ENCODE data around the gene ACTL10.

The ACTL10 gene

GRCh38 chr20:33703498-33704137 lies 36.9 kb downstream of the ACTL10 start:
- no peak for DNase-seq (ENCODE audit: low spot score)
- TF ChIP-seq CTCF (IDR thresholded peaks at IDR 0.05; ENCODE audit: extremely low read depth, missing control alignments), result no peak

DNA sequence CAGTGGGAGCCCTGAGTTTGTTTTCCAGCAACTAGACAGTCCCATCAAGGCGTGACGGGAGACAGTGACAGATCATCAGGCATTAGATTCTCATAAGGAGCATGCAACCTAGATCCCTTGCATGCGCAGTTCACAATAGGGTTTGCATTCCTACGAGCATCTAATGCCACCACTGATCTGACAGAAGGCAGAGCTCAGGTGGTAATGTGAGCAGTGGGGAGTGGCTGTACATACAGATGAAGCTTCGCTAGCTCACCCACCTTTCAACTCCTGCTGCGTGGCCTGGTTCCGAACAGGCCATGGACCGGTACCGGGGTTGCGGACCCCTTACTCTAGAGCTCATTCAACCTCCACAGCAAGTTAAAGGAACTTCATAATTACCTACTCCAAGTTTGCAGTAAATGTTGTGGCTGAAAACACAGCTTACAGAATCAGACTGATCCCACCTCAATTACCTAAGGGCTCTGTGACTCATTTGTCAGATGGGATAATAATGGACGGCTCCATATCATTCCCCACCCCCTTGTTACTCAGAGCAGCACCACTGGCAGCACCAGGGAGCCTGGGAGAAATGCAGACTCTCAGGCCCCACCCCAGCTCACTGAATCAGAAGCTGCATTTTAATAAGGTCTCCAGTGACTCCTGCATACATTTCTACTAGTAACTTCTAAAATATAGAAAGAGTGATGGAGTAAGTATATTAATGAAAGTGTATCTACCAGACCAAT lies 37.6 kb downstream of the ACTL10 start:
- TF ChIP-seq CTCF (IDR thresholded peaks at IDR 0.05; ENCODE audit: extremely low read depth, missing control alignments), result no peak
- DNase-seq (ENCODE audit: low spot score), result no peak

- TF ChIP-seq CTCF (IDR thresholded peaks at IDR 0.05; ENCODE audit: extremely low read depth, missing control alignments), result no peak
- no peak for DNase-seq (ENCODE audit: low spot score)
Observed at GRCh38 chr20:33707668-33708067, 40.9 kb downstream of the ACTL10 start.

GRCh38 chr20:33709398-33709797 lies 42.7 kb downstream of the ACTL10 start:
- no peak for TF ChIP-seq CTCF (IDR thresholded peaks at IDR 0.05; ENCODE audit: extremely low read depth, missing control alignments)
- DNase-seq (ENCODE audit: low spot score), result no peak

- DNase-seq (ENCODE audit: low spot score), result no peak
- no peak for TF ChIP-seq CTCF (IDR thresholded peaks at IDR 0.05; ENCODE audit: extremely low read depth, missing control alignments)
Observed at GRCh38 chr20:33709905-33710541, 43.3 kb downstream of the ACTL10 start.

GRCh38 chr20:33710681-33711445 lies 44.1 kb downstream of the ACTL10 start:
- TF ChIP-seq CTCF (IDR thresholded peaks at IDR 0.05; ENCODE audit: extremely low read depth, missing control alignments), result no peak

DNA sequence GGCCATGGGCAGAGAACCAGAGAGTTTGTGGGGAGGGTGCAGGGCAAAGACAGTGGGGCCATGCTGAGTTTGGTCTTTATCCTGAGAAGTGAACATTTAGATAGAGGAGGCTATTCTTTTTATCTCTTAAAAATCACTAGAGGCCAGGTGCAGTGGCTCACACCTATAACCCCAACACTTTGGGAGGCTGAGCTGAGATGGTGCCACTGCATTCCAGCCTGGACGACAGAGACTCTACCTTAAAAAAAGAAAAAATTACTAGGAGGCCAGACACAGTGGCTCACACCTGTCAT lies 44.6 kb downstream of the ACTL10 start:
- no peak for TF ChIP-seq CTCF (IDR thresholded peaks at IDR 0.05; ENCODE audit: extremely low read depth, missing control alignments)
- no peak for DNase-seq (ENCODE audit: low spot score)

More at GRCh38 chr20:33710681-33711445, 44.1 kb downstream of the ACTL10 start:
- DNase-seq (ENCODE audit: low spot score), result no peak
